Esophagus muscularis mucosa (tissue), 4 donors: Measurements from ENCODE around the gene PRR5. TPM values are rescaled to one million over a fixed set of nuclear protein-coding genes. Genes with fewer than 3 reads are reported as not detected.

ENCODE experiments used
- DNase-seq: peaks from one replicate; pipeline ENCODE4 v3.0.0-alpha.2; 2017; ENCODE audit errors: extremely low spot score
- H3K27ac ChIP-seq, 4 donors: fragments of 200-600 bp; sonication (generic); replicated peaks in 1 of 4; 1 replicate in 3 of 4; 2 replicates in 1 of 4; pipeline ENCODE4 v1.5.1; 2016 to 2019; ENCODE audit warnings: mild to moderate bottlenecking in 1 of 4
- H3K27me3 ChIP-seq, 4 donors: fragments of 200-600 bp; sonication (generic); one replicate each; pipeline versions ENCODE4 v1.5.1 to v1.6.0; 2016 to 2019
- H3K36me3 ChIP-seq, 4 donors: fragments of 200-600 bp; sonication (generic); one replicate each; pipeline ENCODE4 v1.5.1; 2016 to 2019
- H3K4me1 ChIP-seq, 4 donors: fragments of 200-600 bp; sonication (generic); one replicate each; pipeline ENCODE4 v1.5.1; 2016 to 2019
- H3K4me3 ChIP-seq, 4 donors: fragments of 200-600 bp; sonication (generic); 1 replicate in 2 of 4; 2 replicates in 2 of 4; pipeline ENCODE4 v1.5.1; 2016 to 2019; ENCODE audit warnings: mild to moderate bottlenecking in 4 of 4, moderate library complexity in 1 of 4
- H3K9me3 ChIP-seq, 4 donors: fragments of 200-600 bp; sonication (generic); 1 replicate in 3 of 4; 2 replicates in 1 of 4; pipeline ENCODE4 v1.5.1; 2016 to 2019
- EP300 ChIP-seq: sonication (generic); formaldehyde crosslinking; IDR thresholded peaks from one replicate; pipeline ENCODE4 v1.6.1; 2017; ENCODE audit warnings: antibody characterized with exemption
- POLR2A ChIP-seq: fragments of 450-650 bp; IDR thresholded peaks from one replicate; pipeline ENCODE4 v1.6.1; 2017; ENCODE audit warnings: antibody characterized with exemption, moderate library complexity, mild to moderate bottlenecking, low read depth
- POLR2AphosphoS5 ChIP-seq, 2 donors: sonication (generic); formaldehyde crosslinking; IDR thresholded peaks; one replicate each; pipeline ENCODE4 v1.6.1; 2017; ENCODE audit warnings: antibody characterized with exemption in 2 of 2
- WGBS: methylation state at CpG from one replicate; pipeline ENCODE4 v1.1.5; 2018; 5-methylcytosine and 5-hydroxymethylcytosine counted together
- intact Hi-C: fragments of 100-400 bp; cut with DNase I; formaldehyde crosslinking; loops from one replicate; pipeline ENCODE4 v1.15.1; 2023
- total RNA-seq, 4 donors: library from RNA; depleted of rRNA; stranded (reverse); fragments of >200 nt; gene quantifications; one replicate each; pipeline versions ENCODE4 v1.1.0 to v1.2.1, GENCODE V29; 2016
- TF ChIP-seq, protein P1 (sequence below), 3 experiments: fragments of 200-600 bp in 2 of 3; fragments of 450-650 bp in 1 of 3; sonication (generic) in 2 of 3; IDR thresholded peaks; one replicate each; pipeline ENCODE4 v1.5.1; 2017 to 2019; ENCODE audit warnings: antibody characterized with exemption in 3 of 3, mild to moderate bottlenecking in 2 of 3, moderate library complexity in 1 of 3

PRR5 gene
- total RNA-seq, 4 donors from 2014 or later = 5.6 to 16.6 (median 11.4) TPM

DNA sequence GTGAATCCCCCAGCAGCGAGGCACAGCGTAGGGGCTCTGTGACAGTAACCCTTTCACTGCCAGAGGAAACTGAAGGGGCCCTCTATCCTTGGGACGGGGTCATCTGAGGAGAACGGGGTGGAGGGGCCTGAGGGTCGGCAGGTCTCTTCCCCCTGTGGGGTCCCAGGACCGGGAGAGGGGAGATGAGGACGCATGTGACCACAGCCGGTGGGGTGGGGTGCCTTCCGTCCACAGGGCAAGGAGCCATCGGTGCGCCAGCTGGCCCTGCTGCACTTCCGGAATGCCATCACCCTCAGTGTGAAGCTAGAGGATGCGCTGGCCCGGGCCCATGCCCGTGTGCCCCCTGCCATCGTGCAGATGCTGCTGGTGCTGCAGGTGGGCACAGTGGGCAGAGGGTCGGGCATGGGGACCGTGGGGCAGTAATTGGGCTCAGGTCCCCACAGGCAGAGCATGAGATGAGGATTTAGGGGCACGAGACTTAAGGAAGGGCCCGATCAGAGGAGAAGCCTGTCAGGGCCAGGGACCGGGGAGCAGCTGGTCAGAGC is 30.1 kb downstream of the PRR5 start:
- Histone ChIP-seq H3K4me1 (peaks cover 8 to 36% (median 30%) of the 10 kb centered on the region in 4 donors), H3K27me3 (peaks cover 0 to 60% (median 3%) of the 10 kb centered on the region in 4 donors), H3K36me3 (no peaks in the 10 kb centered on the region), H3K9me3 (no peaks in the 10 kb centered on the region), H3K4me3 (no peak overlapping the region), H3K27ac (no peak overlapping the region)
- WGBS = 84% methylated on average over 14 of the region's 21 CpGs
- intact Hi-C loops = no loop called here
- no peak for TF ChIP-seq POLR2A
- TF ChIP-seq, protein P1, sequence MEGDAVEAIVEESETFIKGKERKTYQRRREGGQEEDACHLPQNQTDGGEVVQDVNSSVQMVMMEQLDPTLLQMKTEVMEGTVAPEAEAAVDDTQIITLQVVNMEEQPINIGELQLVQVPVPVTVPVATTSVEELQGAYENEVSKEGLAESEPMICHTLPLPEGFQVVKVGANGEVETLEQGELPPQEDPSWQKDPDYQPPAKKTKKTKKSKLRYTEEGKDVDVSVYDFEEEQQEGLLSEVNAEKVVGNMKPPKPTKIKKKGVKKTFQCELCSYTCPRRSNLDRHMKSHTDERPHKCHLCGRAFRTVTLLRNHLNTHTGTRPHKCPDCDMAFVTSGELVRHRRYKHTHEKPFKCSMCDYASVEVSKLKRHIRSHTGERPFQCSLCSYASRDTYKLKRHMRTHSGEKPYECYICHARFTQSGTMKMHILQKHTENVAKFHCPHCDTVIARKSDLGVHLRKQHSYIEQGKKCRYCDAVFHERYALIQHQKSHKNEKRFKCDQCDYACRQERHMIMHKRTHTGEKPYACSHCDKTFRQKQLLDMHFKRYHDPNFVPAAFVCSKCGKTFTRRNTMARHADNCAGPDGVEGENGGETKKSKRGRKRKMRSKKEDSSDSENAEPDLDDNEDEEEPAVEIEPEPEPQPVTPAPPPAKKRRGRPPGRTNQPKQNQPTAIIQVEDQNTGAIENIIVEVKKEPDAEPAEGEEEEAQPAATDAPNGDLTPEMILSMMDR (IDR thresholded peaks at IDR 0.05) = no peak
- no peak for TF ChIP-seq EP300
- no peak for TF ChIP-seq POLR2AphosphoS5 (IDR thresholded peaks at IDR 0.05)
- no peak for DNase-seq

DNA sequence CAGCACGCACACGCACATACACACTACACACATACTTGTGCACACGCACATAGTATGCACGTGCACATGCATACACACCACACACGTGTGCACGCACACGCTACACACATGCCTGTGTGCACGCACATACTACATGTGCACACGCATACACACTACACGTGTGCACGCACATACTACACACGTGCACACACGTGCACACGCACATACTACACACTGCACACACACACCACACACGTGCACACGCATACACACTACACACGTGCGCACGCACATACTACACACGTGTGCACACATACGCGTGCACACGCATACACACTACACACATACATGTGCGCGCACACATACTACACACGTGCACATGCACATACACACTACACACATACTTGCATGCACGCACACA is 30.7 kb downstream of the PRR5 start:
- Histone ChIP-seq H3K9me3 (no peaks in the 10 kb centered on the region), H3K36me3 (no peaks in the 10 kb centered on the region), H3K27me3 (peaks cover 0 to 64% (median 5%) of the 10 kb centered on the region in 4 donors), H3K4me1 (peaks cover 8 to 36% (median 30%) of the 10 kb centered on the region in 4 donors), H3K27ac (no peak overlapping the region), H3K4me3 (no peak overlapping the region)
- 92% methylated on average over 26 of the region's 27 CpGs for WGBS
- intact Hi-C loops = no loop called here
- TF ChIP-seq POLR2AphosphoS5 (IDR thresholded peaks at IDR 0.05) (no peak), POLR2A (no peak), EP300 (no peak)
- TF ChIP-seq, protein P1 (IDR thresholded peaks at IDR 0.05) = no peak
- DNase-seq = no peak

DNA sequence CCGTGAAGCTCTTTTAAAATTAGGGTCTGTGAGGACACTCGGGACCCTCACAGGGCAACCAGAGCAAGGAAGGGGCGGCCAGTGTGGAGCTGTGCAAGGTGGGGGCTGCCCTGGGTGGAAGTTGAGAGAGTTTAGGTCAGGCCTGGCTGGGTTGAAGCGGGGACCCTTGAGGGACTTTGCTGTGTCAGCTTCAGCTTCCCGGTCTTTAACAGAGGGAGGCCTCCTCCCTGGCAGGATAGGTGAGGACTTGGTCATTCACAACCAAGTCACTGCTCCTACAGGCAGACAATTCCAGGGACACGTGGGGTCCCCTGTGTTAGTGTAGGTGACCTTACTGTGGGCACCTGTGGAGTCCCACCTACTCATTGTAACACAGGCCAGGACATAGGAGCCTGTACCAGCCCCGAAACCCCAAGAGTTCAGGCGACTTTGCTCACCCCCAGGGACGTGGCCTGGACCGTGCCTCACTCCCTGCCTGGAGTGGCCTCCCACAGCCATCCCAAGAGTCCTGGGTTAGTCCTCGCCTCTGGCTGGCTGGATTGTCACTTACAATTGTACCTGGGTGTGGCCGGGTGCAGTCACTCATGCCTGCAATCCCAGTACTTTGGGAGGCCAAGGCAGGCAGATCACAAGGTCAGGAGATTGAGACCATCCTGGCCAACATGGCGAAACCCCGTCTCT is 31.6 kb downstream of the PRR5 start:
- Histone ChIP-seq H3K4me1 (peaks cover 8 to 32% (median 29%) of the 10 kb centered on the region in 4 donors), H3K9me3 (no peaks in the 10 kb centered on the region), H3K4me3 (no peak overlapping the region), H3K27ac (no peak overlapping the region), H3K36me3 (no peaks in the 10 kb centered on the region), H3K27me3 (peaks cover 0 to 68% (median 9%) of the 10 kb centered on the region in 4 donors)
- DNase-seq = no peak
- TF ChIP-seq POLR2A (no peak), EP300 (no peak), POLR2AphosphoS5 (IDR thresholded peaks at IDR 0.05) (no peak)
- TF ChIP-seq, protein P1 (IDR thresholded peaks at IDR 0.05) = no peak
- intact Hi-C loops = no loop called here
- WGBS = 97% methylated on average over 9 of the region's 14 CpGs

DNA sequence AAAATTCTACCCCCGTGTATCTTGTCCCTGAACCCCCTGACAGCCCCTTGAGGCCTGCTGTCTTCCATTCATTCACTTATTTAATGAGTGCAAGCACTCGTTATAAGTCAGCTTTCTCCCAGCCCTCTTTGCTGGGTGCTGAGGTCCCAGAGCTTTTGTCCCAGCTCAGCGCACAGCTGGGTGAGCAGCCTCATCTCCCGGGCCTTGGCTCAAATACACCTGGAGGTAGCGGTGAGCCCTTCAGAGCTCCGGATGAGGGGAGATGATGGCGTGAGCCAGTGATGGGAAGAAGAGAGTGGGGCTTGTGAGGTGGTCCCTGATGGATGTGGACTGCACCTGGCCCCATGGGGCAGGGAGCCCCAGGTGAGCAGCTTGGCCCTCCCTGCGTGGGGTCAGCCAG is 32.3 kb downstream of the PRR5 start:
- WGBS = 83% methylated on average over 8 of the region's 8 CpGs

More for the DNA sequence above, 32.3 kb downstream of the PRR5 start:
- Histone ChIP-seq H3K27ac (no peak overlapping the region), H3K27me3 (peaks cover 0 to 68% (median 9%) of the 10 kb centered on the region in 4 donors), H3K9me3 (no peaks in the 10 kb centered on the region), H3K4me3 (no peak overlapping the region), H3K36me3 (no peaks in the 10 kb centered on the region), H3K4me1 (peaks cover 2 to 24% (median 21%) of the 10 kb centered on the region in 4 donors)
- TF ChIP-seq, protein P1 (IDR thresholded peaks at IDR 0.05) = no peak
- TF ChIP-seq POLR2A (no peak), EP300 (no peak), POLR2AphosphoS5 (IDR thresholded peaks at IDR 0.05) (no peak)
- no peak for DNase-seq
- intact Hi-C loops = no loop called here
